Keratinocyte (primary cell): ENCODE results near the gene NDRG3. TPM values are rescaled to one million over a fixed set of nuclear protein-coding genes. Genes with fewer than 3 reads are reported as not detected.

ENCODE experiments used
- DNase-seq: peaks from one replicate; pipeline ENCODE4 v3.0.0-alpha.2; 2011; ENCODE audit warnings: low read depth, missing footprints, low spot score
- FAIRE-seq: peaks from 2 replicates; lab custom pipeline; 2011; peaks lifted over from hg19 to GRCh38; lab: Jason Lieb, UNC
- H2AFZ ChIP-seq: 2 replicates; pipeline ENCODE4 v1.6.0; 2012; ENCODE audit warnings: low read length, control low read depth, inconsistent platforms; ENCODE audit not compliant: control insufficient read depth
- H3K27ac ChIP-seq: 2 replicates; pipeline ENCODE4 v1.5.1; 2011; ENCODE audit warnings: low read length; ENCODE audit not compliant: control insufficient read depth, insufficient read depth
- H3K27me3 ChIP-seq: 3 replicates; pipeline ENCODE4 v1.6.0; 2011; ENCODE audit warnings: low read length; ENCODE audit not compliant: control insufficient read depth, insufficient read depth; ENCODE audit errors: extremely low read depth
- H3K36me3 ChIP-seq, 2 experiments: 2 replicates in 1 of 2; 3 replicates in 1 of 2; pipeline ENCODE4 v1.5.1; 2011; ENCODE audit warnings: low read length in 2 of 2, mild to moderate bottlenecking in 1 of 2; ENCODE audit not compliant: control insufficient read depth in 2 of 2, insufficient read depth in 2 of 2; ENCODE audit errors: extremely low read depth in 1 of 2
- H3K4me1 ChIP-seq: 3 replicates; pipeline ENCODE4 v1.5.1; 2011; ENCODE audit warnings: low read length; ENCODE audit not compliant: control insufficient read depth, insufficient read depth; ENCODE audit errors: extremely low read depth
- H3K4me2 ChIP-seq: 3 replicates; pipeline ENCODE4 v1.6.0; 2011; ENCODE audit warnings: low read depth, low read length; ENCODE audit not compliant: control insufficient read depth, insufficient read depth; ENCODE audit errors: extremely low read depth
- H3K4me3 ChIP-seq, 3 experiments: fragments of 200-600 bp in 1 of 3; sonication (generic) in 1 of 3; 2 replicates in 2 of 3; 3 replicates in 1 of 3; pipeline ENCODE4 v1.5.1; 2011 to 2016; ENCODE audit warnings: low read length in 3 of 3, mild to moderate bottlenecking in 3 of 3, control low read depth in 2 of 3, inconsistent platforms in 1 of 3, low read depth in 1 of 3, mixed read lengths in 1 of 3, mixed run types in 1 of 3, moderate library complexity in 1 of 3; ENCODE audit not compliant: control insufficient read depth in 2 of 3, insufficient read depth in 2 of 3; ENCODE audit errors: extremely low read depth in 1 of 3
- H3K79me2 ChIP-seq: 2 replicates; pipeline ENCODE4 v1.6.0; 2012; ENCODE audit warnings: low read length; ENCODE audit not compliant: control insufficient read depth, insufficient read depth
- H3K9ac ChIP-seq: 3 replicates; pipeline ENCODE4 v1.6.0; 2011; ENCODE audit warnings: low read length; ENCODE audit not compliant: control insufficient read depth, insufficient read depth; ENCODE audit errors: extremely low read depth
- H3K9me1 ChIP-seq: 3 replicates; pipeline ENCODE4 v1.6.0; 2011; ENCODE audit warnings: low read length; ENCODE audit not compliant: control insufficient read depth, insufficient read depth; ENCODE audit errors: extremely low read depth
- H3K9me3 ChIP-seq: 2 replicates; pipeline ENCODE4 v1.5.1; 2012; ENCODE audit warnings: low read depth, low read length; ENCODE audit not compliant: control insufficient read depth
- H4K20me1 ChIP-seq: 3 replicates; pipeline ENCODE4 v1.6.0; 2011; ENCODE audit warnings: low read length; ENCODE audit not compliant: control insufficient read depth, insufficient read depth; ENCODE audit errors: extremely low read depth
- EZH2 ChIP-seq: IDR thresholded peaks from one replicate; pipeline ENCODE4 v1.6.1; 2012; ENCODE audit warnings: inconsistent platforms, mild to moderate bottlenecking, low read length, moderate library complexity
- dilution Hi-C: fragments of 300-500 bp; cut with MboI; formaldehyde crosslinking; loops from one replicate; pipeline ENCODE4 v1.7.0; 2020; ENCODE audit warnings: low sequenced_read_pairs; ENCODE audit not compliant: extremely low pct_ligation_motif_present
- polyA plus RNA-seq, 5 experiments: library from polyadenylated mRNA; depleted of rRNA in 3 of 5; stranded (reverse) in 3 of 5; stranded (forward) in 1 of 5; unstranded in 1 of 5; fragments of >200 nt; gene quantifications; 1 replicate in 1 of 5; 2 replicates in 3 of 5; 3 replicates in 1 of 5; pipeline versions ENCODE4 v1.2.1 to v1.2.3, GENCODE V29; 2011 to 2012; ENCODE audit warnings: missing spikeins in 2 of 5, low read depth in 1 of 5, low replicate concordance in 1 of 5
- TF ChIP-seq, protein P1 (sequence below), 3 experiments: IDR thresholded peaks in 1 of 3; conservative IDR thresholded peaks in 1 of 3; optimal IDR thresholded peaks in 1 of 3; 2 replicates in 2 of 3; 3 replicates in 1 of 3; pipeline versions ENCODE3 to v1.5.1; 2011; ENCODE audit warnings: low read length in 3 of 3, mild to moderate bottlenecking in 3 of 3, moderate library complexity in 2 of 3, control low read depth in 1 of 3, inconsistent platforms in 1 of 3; ENCODE audit not compliant: insufficient read depth in 2 of 3; ENCODE audit errors: extremely low read depth in 1 of 3

Gene NDRG3
- polyA plus RNA-seq, 1 donor (not counting 4 experiments of a cell fraction or from before 2014, with no cell fraction given) = 44.1 TPM

DNA sequence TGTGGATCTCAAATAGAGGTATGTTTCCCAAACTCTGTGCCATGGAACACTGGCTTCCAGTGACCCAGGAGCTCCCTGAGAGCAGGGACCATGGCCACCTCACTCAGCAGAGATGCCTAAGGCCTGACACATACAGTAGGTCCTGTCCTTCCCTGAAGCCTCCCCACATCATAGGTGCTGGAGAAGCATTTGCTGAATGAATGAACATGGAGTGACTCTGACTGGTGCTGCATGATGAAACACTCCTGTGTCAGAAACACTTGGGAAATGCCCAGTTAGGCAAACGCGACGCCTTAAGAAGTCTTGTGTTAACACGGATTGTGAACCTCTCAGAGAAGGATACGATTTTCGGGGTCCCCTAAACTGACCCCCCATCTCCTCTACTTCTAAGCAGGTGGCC, 114.2 kb downstream of the NDRG3 start:
- H3K9me3 ChIP-seq = no peaks in the 10 kb centered on the region
- FAIRE-seq (no peak), DNase-seq (no peak)
- H3K9me1 ChIP-seq = no peaks in the 10 kb centered on the region
- no peaks in the 10 kb centered on the region for H3K36me3 ChIP-seq
- H2AFZ ChIP-seq = no peak overlapping the region
- no peaks in the 10 kb centered on the region for H3K4me1 ChIP-seq
- TF ChIP-seq EZH2 = no peak
- TF ChIP-seq, protein P1, sequence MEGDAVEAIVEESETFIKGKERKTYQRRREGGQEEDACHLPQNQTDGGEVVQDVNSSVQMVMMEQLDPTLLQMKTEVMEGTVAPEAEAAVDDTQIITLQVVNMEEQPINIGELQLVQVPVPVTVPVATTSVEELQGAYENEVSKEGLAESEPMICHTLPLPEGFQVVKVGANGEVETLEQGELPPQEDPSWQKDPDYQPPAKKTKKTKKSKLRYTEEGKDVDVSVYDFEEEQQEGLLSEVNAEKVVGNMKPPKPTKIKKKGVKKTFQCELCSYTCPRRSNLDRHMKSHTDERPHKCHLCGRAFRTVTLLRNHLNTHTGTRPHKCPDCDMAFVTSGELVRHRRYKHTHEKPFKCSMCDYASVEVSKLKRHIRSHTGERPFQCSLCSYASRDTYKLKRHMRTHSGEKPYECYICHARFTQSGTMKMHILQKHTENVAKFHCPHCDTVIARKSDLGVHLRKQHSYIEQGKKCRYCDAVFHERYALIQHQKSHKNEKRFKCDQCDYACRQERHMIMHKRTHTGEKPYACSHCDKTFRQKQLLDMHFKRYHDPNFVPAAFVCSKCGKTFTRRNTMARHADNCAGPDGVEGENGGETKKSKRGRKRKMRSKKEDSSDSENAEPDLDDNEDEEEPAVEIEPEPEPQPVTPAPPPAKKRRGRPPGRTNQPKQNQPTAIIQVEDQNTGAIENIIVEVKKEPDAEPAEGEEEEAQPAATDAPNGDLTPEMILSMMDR (optimal IDR thresholded peaks at IDR 0.05 in 1 of 3, IDR thresholded peaks at IDR 0.05 in 1 of 3, conservative IDR thresholded peaks at IDR 0.05 in 1 of 3; ENCODE audit: extremely low read depth in 1 of 3, insufficient read depth in 2 of 3, low read length in 3 of 3) = no peak
- H4K20me1 ChIP-seq = no peaks in the 10 kb centered on the region
- dilution Hi-C loops = no loop called here
- H3K79me2 ChIP-seq = no peaks in the 10 kb centered on the region
- H3K27me3 ChIP-seq = no peaks in the 10 kb centered on the region
- no peak overlapping the region for H3K9ac ChIP-seq
- H3K27ac ChIP-seq = no peak overlapping the region
- H3K4me2 ChIP-seq = no peak overlapping the region
- H3K4me3 ChIP-seq = no peak overlapping the region

DNA sequence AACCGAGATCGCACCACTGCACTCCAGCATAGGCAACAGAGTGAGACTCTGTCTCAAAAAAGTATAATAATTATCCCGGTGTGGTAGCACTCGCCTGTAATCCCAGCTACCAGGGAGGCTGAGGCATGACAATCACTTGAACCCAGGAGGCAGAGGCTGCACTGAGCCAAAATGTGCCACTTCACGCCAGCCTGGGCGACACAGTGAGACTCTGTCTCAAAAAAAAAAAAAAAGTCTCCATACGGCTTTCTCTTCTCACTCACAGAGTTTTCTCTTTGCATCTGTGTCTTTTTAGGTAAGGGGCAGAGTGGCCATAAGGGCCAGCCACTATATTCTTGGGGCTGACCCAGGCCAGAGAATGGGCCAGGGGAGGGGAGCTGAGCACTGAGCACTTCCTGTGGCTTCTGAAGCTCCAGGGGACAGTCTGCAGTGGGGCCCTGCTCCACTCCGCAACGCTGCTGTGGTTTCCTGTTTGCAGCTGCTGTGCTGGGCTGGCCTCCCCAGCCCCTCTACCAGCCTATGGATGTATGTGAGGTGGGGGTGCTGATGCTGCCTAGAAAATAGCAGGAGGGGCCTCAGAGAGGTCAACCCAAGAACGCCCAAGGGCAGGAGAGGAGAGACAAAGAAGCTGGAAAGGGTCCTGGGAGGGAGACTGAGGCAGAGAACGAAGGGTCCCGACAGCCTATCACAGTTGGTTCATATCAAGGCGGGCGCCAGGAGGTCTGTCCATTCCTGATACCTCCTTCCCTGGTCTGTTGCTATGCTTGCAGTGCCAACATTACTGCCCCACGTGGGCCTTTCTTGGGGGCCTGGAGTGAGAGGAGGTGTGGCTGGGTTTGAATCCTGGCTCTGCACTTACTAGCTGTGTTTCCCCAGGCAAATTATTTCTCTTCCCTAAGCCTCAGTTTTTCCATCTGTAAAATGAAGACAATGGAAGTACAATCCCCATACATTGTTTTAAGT, 115.9 kb downstream of the NDRG3 start:
- Histone ChIP-seq H3K79me2 (no peaks in the 10 kb centered on the region), H3K4me1 (no peaks in the 10 kb centered on the region), H4K20me1 (no peaks in the 10 kb centered on the region), H3K4me2 (no peak overlapping the region), H3K9ac (no peak overlapping the region), H3K27me3 (no peaks in the 10 kb centered on the region), H3K27ac (no peak overlapping the region), H3K4me3 (no peak overlapping the region), H3K9me1 (no peaks in the 10 kb centered on the region), H3K36me3 (no peaks in the 10 kb centered on the region), H2AFZ (no peak overlapping the region), H3K9me3 (no peaks in the 10 kb centered on the region)
- DNase-seq (no peak), FAIRE-seq (no peak)
- dilution Hi-C loops = no loop called here
- TF ChIP-seq, protein P1 (optimal IDR thresholded peaks at IDR 0.05 in 1 of 3, IDR thresholded peaks at IDR 0.05 in 1 of 3, conservative IDR thresholded peaks at IDR 0.05 in 1 of 3; ENCODE audit: extremely low read depth in 1 of 3, insufficient read depth in 2 of 3, low read length in 3 of 3) = no peak
- TF ChIP-seq EZH2 = no peak
